ENCODE results near the gene NOC2L. TPM values are rescaled to one million over a fixed set of nuclear protein-coding genes. Genes with fewer than 3 reads are reported as not detected.

The NOC2L gene
- total and polyA plus RNA-seq, 9 of the 15 experiments (the other 6 are each of a cell fraction or from before 2014, with no cell fraction given): 4.0 to 410 (median 200) TPM

DNA sequence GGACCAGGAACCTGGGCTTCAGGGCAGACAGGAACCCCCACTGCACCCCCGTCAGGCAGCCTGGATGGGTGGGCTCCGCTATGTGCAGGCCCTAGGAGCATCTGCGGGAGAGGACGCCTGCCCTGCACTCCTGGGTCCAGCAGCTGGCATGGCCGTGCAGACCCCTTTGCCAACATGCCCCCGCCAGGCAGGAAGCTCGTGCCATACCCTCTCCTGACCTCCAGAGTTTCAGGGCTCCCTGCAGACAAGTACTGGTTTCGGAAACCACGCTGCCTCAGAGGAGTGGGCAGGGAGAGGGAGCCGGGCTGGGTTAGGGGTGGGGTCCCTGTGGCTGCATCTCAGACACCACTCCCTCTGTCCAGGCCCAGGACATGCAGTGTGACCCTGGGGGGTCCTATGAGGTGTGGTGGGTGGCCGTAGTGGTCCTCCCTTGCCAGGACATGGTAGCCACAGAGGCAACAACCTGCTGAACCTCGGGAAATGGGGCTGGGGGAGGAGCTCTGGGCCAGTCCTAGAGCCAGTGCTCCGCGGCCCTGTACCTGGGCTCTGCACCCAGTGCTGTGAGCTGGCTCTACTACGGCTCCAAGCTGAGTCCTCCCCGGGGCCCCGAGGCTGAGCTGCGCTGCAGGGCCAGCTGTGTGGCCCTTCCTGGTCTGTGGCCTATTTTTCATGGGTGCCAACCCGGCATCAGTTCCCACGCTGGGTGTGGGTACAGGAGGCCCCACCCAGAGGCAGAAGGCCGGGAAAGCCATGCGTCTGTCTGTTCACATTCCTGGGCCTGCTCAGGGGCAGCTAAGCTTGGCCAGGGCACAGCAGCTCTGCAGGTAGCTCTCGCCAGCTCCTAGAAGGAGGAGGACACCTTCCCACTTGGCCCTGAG, 8.6 kb upstream of the NOC2L start:
- Histone ChIP-seq H3K9ac (ENCODE audit: insufficient read depth in 1 of 2, low read depth in 2 of 2, low read length in 2 of 2) (peak overlapping the region; percentile 29 to 64; a peak in 3 of 4 replicates), H3K9me1 (ENCODE audit: control insufficient read depth, insufficient read depth, low read length) (no peaks in the 10 kb centered on the region), H3K36me3 (ENCODE audit: control insufficient read depth, insufficient read depth, low read length) (peaks cover 28% of the 10 kb centered on the region; the same call in 2 of the 3 replicates), H3K4me1 (replicated peaks in 1 of 2; ENCODE audit: control insufficient read depth in 2 of 2, insufficient read depth in 2 of 2, low read length in 2 of 2) (peaks cover 14 to 70% of the 10 kb centered on the region in 2 experiments; a peak in 4 of 5 replicates), H3K79me2 (ENCODE audit: control insufficient read depth, insufficient read depth, low read length) (no peaks in the 10 kb centered on the region), H2AFZ (ENCODE audit: low read depth, low read length) (peak overlapping the region; percentile 98; the same call in 1 of the 2 replicates), H3K27me3 (ENCODE audit: control insufficient read depth in 2 of 2, insufficient read depth in 2 of 2, low read length in 2 of 2) (peaks cover 0 to 10% of the 10 kb centered on the region in 2 experiments; a peak in 2 of 5 replicates), H3K9me3 (replicated peaks; ENCODE audit: control insufficient read depth, insufficient read depth, low read depth, low read length) (peaks cover 6% of the 10 kb centered on the region), H3K4me2 (ENCODE audit: insufficient read depth, low read length) (peak overlapping the region; percentile 94; the same call in 1 of the 2 replicates), H3K27ac (ENCODE audit: extremely low read depth, low read depth, low read length) (no peak overlapping the region), H3K4me3 (no peak overlapping the region; the same call in 1 of the 2 replicates), H4K20me1 (replicated peaks; ENCODE audit: control insufficient read depth, insufficient read depth, low read length) (no peaks in the 10 kb centered on the region)
- ChIA-PET POLR2A (interaction anchor here (0.6 to 1.8 kb wide), 9 partner anchors 8 to 38 kb away, joined by 3 to 10 read pairs (median 3); no protein-coding TSS in a partner anchor), CTCF (ENCODE audit: low intra/inter-chr PET ratio) (no interaction called here)
- WGBS (ENCODE audit: insufficient coverage, low coverage, missing lambda C conversion rate): 75% methylated on average over 19 of the region's 23 CpGs
- FAIRE-seq (no peak), ATAC-seq (no peak), DNase-seq (ENCODE audit: extremely low read depth in 1 of 4, low spot score in 3 of 4) (no peak)
- no TSS peak for BruUV-seq (replicated peaks)
- no peak for TF ChIP-seq KAT8 (IDR thresholded peaks at IDR 0.05; ENCODE audit: low read depth)
- TF ChIP-seq NR4A1 (CRISPR knock-in tag; IDR thresholded peaks at IDR 0.05): no peak
- TF ChIP-seq NR4A1 (tag; IDR thresholded peaks at IDR 0.05): no peak
- no peak for TF ChIP-seq NCOA6 (IDR thresholded peaks at IDR 0.05)
- no peak for TF ChIP-seq KLF1 (tag; IDR thresholded peaks at IDR 0.05)
- no peak for TF ChIP-seq BRCA1 (IDR thresholded peaks at IDR 0.05)
- no peak for TF ChIP-seq BRCA1 (CRISPR knock-in tag; IDR thresholded peaks at IDR 0.05)
- TF ChIP-seq ZNF232 (CRISPR knock-in tag; IDR thresholded peaks at IDR 0.05): no peak
- TF ChIP-seq, protein P1, sequence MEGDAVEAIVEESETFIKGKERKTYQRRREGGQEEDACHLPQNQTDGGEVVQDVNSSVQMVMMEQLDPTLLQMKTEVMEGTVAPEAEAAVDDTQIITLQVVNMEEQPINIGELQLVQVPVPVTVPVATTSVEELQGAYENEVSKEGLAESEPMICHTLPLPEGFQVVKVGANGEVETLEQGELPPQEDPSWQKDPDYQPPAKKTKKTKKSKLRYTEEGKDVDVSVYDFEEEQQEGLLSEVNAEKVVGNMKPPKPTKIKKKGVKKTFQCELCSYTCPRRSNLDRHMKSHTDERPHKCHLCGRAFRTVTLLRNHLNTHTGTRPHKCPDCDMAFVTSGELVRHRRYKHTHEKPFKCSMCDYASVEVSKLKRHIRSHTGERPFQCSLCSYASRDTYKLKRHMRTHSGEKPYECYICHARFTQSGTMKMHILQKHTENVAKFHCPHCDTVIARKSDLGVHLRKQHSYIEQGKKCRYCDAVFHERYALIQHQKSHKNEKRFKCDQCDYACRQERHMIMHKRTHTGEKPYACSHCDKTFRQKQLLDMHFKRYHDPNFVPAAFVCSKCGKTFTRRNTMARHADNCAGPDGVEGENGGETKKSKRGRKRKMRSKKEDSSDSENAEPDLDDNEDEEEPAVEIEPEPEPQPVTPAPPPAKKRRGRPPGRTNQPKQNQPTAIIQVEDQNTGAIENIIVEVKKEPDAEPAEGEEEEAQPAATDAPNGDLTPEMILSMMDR (IDR thresholded peaks at IDR 0.05 in 2 of 3, conservative IDR thresholded peaks at IDR 0.05 in 1 of 3; ENCODE audit: insufficient read depth in 2 of 3, low read depth in 1 of 3, low read length in 3 of 3): no peak
- TF ChIP-seq ARNT (IDR thresholded peaks at IDR 0.05): no peak
- TF ChIP-seq RBM34 (IDR thresholded peaks at IDR 0.05; ENCODE audit: borderline replicate concordance, insufficient read depth, low read length): no peak
- no peak for TF ChIP-seq RBM15 (IDR thresholded peaks at IDR 0.05; ENCODE audit: insufficient read depth, low read length)
- no peak for TF ChIP-seq HLTF (IDR thresholded peaks at IDR 0.05)
- no peak for TF ChIP-seq JUNB (CRISPR knock-in tag; conservative IDR thresholded peaks at IDR 0.05)
- TF ChIP-seq TAF9B (IDR thresholded peaks at IDR 0.05; ENCODE audit: partially characterized antibody): no peak
- TF ChIP-seq, protein P2, sequence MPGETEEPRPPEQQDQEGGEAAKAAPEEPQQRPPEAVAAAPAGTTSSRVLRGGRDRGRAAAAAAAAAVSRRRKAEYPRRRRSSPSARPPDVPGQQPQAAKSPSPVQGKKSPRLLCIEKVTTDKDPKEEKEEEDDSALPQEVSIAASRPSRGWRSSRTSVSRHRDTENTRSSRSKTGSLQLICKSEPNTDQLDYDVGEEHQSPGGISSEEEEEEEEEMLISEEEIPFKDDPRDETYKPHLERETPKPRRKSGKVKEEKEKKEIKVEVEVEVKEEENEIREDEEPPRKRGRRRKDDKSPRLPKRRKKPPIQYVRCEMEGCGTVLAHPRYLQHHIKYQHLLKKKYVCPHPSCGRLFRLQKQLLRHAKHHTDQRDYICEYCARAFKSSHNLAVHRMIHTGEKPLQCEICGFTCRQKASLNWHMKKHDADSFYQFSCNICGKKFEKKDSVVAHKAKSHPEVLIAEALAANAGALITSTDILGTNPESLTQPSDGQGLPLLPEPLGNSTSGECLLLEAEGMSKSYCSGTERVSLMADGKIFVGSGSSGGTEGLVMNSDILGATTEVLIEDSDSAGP (CRISPR knock-in tag; IDR thresholded peaks at IDR 0.05): no peak
- no peak for TF ChIP-seq NFIX (CRISPR knock-in tag; IDR thresholded peaks at IDR 0.05; ENCODE audit: low read depth)
- in situ Hi-C loops (cut with MboI) (no loop called here), intact Hi-C loops (cut with micrococcal nuclease) (no loop called here)
